Thyroid gland (tissue), 4 donors: ENCODE measurements around the gene TBC1D17.

Source experiments
- POLR2A ChIP-seq, 2 donors: fragments of 450-650 bp; IDR thresholded peaks; one replicate each; pipeline ENCODE4 v1.6.1; 2017; ENCODE audit warnings: antibody characterized with exemption in 2 of 2, mild to moderate bottlenecking in 2 of 2, moderate library complexity in 1 of 2
- TF ChIP-seq, protein P1 (sequence below), 6 experiments: fragments of 200-600 bp in 3 of 6; fragments of 450-650 bp in 3 of 6; sonication (generic) in 3 of 6; IDR thresholded peaks; one replicate each; pipeline ENCODE4 v1.5.1; 2016 to 2019; ENCODE audit warnings: antibody characterized with exemption in 6 of 6, mild to moderate bottlenecking in 2 of 6, inconsistent platforms in 1 of 6, moderate library complexity in 1 of 6

DNA sequence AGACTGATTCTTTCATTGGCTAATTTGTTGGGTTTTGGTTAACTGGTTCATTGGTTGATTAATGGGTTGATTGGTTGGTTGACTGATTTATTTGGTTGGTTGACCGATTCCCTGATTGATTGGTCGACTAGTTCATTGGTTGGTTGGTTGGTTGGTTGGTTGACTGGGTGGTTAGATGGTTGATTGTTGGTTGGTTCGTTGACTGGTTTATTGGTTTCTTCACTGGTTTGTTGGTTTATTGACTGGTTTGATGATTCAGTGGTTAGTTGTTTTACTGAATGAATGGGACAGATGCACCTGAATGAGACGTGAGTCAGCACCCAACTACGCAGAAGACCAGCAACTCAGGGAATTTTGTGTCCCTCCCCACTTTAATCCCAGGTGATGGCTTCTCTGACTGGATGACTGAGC, 54.5 kb downstream of the TBC1D17 start:
- no peak for TF ChIP-seq POLR2A (IDR thresholded peaks at IDR 0.05)
- TF ChIP-seq, protein P1, sequence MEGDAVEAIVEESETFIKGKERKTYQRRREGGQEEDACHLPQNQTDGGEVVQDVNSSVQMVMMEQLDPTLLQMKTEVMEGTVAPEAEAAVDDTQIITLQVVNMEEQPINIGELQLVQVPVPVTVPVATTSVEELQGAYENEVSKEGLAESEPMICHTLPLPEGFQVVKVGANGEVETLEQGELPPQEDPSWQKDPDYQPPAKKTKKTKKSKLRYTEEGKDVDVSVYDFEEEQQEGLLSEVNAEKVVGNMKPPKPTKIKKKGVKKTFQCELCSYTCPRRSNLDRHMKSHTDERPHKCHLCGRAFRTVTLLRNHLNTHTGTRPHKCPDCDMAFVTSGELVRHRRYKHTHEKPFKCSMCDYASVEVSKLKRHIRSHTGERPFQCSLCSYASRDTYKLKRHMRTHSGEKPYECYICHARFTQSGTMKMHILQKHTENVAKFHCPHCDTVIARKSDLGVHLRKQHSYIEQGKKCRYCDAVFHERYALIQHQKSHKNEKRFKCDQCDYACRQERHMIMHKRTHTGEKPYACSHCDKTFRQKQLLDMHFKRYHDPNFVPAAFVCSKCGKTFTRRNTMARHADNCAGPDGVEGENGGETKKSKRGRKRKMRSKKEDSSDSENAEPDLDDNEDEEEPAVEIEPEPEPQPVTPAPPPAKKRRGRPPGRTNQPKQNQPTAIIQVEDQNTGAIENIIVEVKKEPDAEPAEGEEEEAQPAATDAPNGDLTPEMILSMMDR (IDR thresholded peaks at IDR 0.05), result no peak
